Panc1 (cell line): Measurements from ENCODE around the gene CBL. TPM values are rescaled to one million over a fixed set of nuclear protein-coding genes. Genes with fewer than 3 reads are reported as not detected.

Experiments
- ATAC-seq: fragments of 200-7000 bp; cut with Tn5 transposase; 2 replicates; pipeline ENCODE4 v1.9.1; 2020; ENCODE audit warnings: mild to moderate bottlenecking, moderate library complexity
- BruUV-seq: library from RNA; stranded (reverse); fragments of 400-500 nt; replicated peaks from 2 replicates; lab custom pipeline; 2021; lab: Mats Ljungman, UMichigan
- CTCF ChIA-PET: fragments of 300-600 bp; sonication (Branson Sonifier 250); formaldehyde crosslinking; loops from one replicate; lab custom pipeline; 2022; ENCODE audit warnings: antibody characterized with exemption; lab: Charles Lee
- POLR2A ChIA-PET: fragments of 300-600 bp; sonication (Branson Sonifier 250); formaldehyde crosslinking; loops from one replicate; lab custom pipeline; 2022; ENCODE audit warnings: antibody characterized with exemption; lab: Charles Lee
- DNase-seq: peaks from one replicate; pipeline ENCODE4 v3.0.0-alpha.2; 2010; ENCODE audit warnings: low read depth, low spot score
- H3K27ac ChIP-seq: 2 replicates; pipeline ENCODE4 v1.5.1; 2011; ENCODE audit warnings: mild to moderate bottlenecking, low read length, inconsistent platforms
- H3K27me3 ChIP-seq: fragments of 200-500 bp; sonication (Bioruptor generic); 2 replicates; pipeline ENCODE4 v1.6.0; 2014; ENCODE audit warnings: low read length, inconsistent platforms; ENCODE audit not compliant: control insufficient read depth, insufficient read depth
- H3K36me3 ChIP-seq: fragments of 200-500 bp; sonication (Bioruptor generic); 2 replicates; pipeline ENCODE4 v1.5.1; 2014; ENCODE audit warnings: inconsistent platforms, mild to moderate bottlenecking, low read length, moderate library complexity; ENCODE audit not compliant: control insufficient read depth, insufficient read depth
- H3K4me1 ChIP-seq: 2 replicates; pipeline ENCODE4 v1.5.1; 2011; ENCODE audit warnings: inconsistent platforms, mild to moderate bottlenecking, low read length, moderate library complexity; ENCODE audit not compliant: control insufficient read depth, insufficient read depth
- H3K4me3 ChIP-seq, 2 experiments: 2 replicates each; pipeline ENCODE4 v1.5.1; 2011 to 2012; ENCODE audit warnings: low read depth in 2 of 2, low read length in 2 of 2, mild to moderate bottlenecking in 2 of 2, inconsistent platforms in 1 of 2, moderate library complexity in 1 of 2
- H3K9me3 ChIP-seq: fragments of 200-500 bp; sonication (Bioruptor generic); 2 replicates; pipeline ENCODE4 v1.5.1; 2014; ENCODE audit warnings: low read depth, mild to moderate bottlenecking, inconsistent platforms, low read length, moderate library complexity; ENCODE audit not compliant: control insufficient read depth, insufficient read depth
- CTCF ChIP-seq: fragments of 450-650 bp; IDR thresholded peaks from 2 replicates; pipeline ENCODE4 v1.5.1; 2017; ENCODE audit warnings: mild to moderate bottlenecking
- POLR2AphosphoS5 ChIP-seq: IDR thresholded peaks from 2 replicates; pipeline ENCODE4 v1.6.1; 2012; ENCODE audit warnings: mild to moderate bottlenecking, low read depth, low read length, moderate library complexity
- REST ChIP-seq, 2 experiments: IDR thresholded peaks; 2 replicates each; pipeline ENCODE4 v1.6.1; 2011 to 2012; ENCODE audit warnings: low read depth in 2 of 2, control low read depth in 1 of 2, low read length in 1 of 2, mild to moderate bottlenecking in 1 of 2, moderate library complexity in 1 of 2; ENCODE audit not compliant: insufficient read depth in 1 of 2
- SIN3A ChIP-seq: IDR thresholded peaks from 2 replicates; pipeline ENCODE4 v1.6.1; 2012; ENCODE audit warnings: low read depth, mild to moderate bottlenecking, low read length, moderate library complexity, borderline replicate concordance; ENCODE audit not compliant: insufficient read depth
- TCF7L2 ChIP-seq: IDR thresholded peaks from 2 replicates; pipeline ENCODE4 v1.6.1; 2011; ENCODE audit warnings: mild to moderate bottlenecking, low read depth, low read length, inconsistent platforms
- in situ Hi-C: cut with HindIII; loops from 2 replicates; pipeline ENCODE4 v1.10.0; 2016; ENCODE audit warnings: low sequenced_read_pairs, low pct_unique_long_range_greater_than_20kb
- intact Hi-C: fragments of 100-400 bp; cut with micrococcal nuclease; formaldehyde crosslinking; loops from one replicate; pipeline ENCODE4 v1.10.0; 2022; ENCODE audit not compliant: unreplicated experiment
- total RNA-seq: library from RNA; stranded (reverse); gene quantifications from one replicate; pipeline ENCODE4 v1.2.1, GENCODE V29; 2021; ENCODE audit not compliant: unreplicated experiment

CBL gene
- total RNA-seq, 1 experiment from 2014 or later, result 69.9 TPM

- H3K27ac ChIP-seq, result no peak overlapping the region
- ATAC-seq (no peak), DNase-seq (no peak)
- CTCF ChIA-PET, result interaction anchor here (0.6 kb wide), 1 partner anchor 161 kb away, joined by 3 read pairs; the partner anchor contains the start of gene C1QTNF5
- BruUV-seq, result no TSS peak
- TF ChIP-seq TCF7L2, result no peak
- no peak for TF ChIP-seq POLR2AphosphoS5
- TF ChIP-seq SIN3A, result no peak
- TF ChIP-seq CTCF, result no peak
- TF ChIP-seq REST (IDR thresholded peaks at IDR 0.05; ENCODE audit: insufficient read depth in 1 of 2, low read depth in 2 of 2, low read length in 1 of 2), result no peak
- intact Hi-C loops (no loop called here), in situ Hi-C loops (no loop called here)
- no peaks in the 10 kb centered on the region for H3K4me1 ChIP-seq
- no peaks in the 10 kb centered on the region for H3K9me3 ChIP-seq
- POLR2A ChIA-PET, result no interaction called here
- H3K4me3 ChIP-seq, result no peak overlapping the region
- no peaks in the 10 kb centered on the region for H3K27me3 ChIP-seq
- H3K36me3 ChIP-seq, result no peaks in the 10 kb centered on the region
Measured at GRCh38 chr11:119179983-119180382, 26.2 kb upstream of the CBL start.

GRCh38 chr11:119180729-119181676 is 25.1 kb upstream of the CBL start:
- CTCF ChIA-PET, result no interaction called here
- ATAC-seq (no peak), DNase-seq (no peak)
- POLR2A ChIA-PET, result interaction anchor here (0.5 to 0.6 kb wide), 2 partner anchors 17 to 96 kb away, joined by 3 read pairs; no protein-coding TSS in a partner anchor
- Histone ChIP-seq H3K4me3 (no peak overlapping the region), H3K9me3 (no peaks in the 10 kb centered on the region), H3K27me3 (no peaks in the 10 kb centered on the region), H3K36me3 (no peaks in the 10 kb centered on the region), H3K4me1 (0 out of 2 replicates have a peak, but pooled peaks cover 4% of the 10 kb centered on the region), H3K27ac (no peak overlapping the region)
- intact Hi-C loops, result no loop called here
- no peak for TF ChIP-seq POLR2AphosphoS5
- TF ChIP-seq SIN3A, result no peak
- TF ChIP-seq REST (IDR thresholded peaks at IDR 0.05; ENCODE audit: insufficient read depth in 1 of 2, low read depth in 2 of 2, low read length in 1 of 2), result no peak
- no peak for TF ChIP-seq TCF7L2
- BruUV-seq, result no TSS peak
- in situ Hi-C loops, result no loop called here
